ENCODE data around the gene GNAS.

GNAS gene

GRCh38 chr20:58908941-58909340 is 56.4 kb downstream of the GNAS start:
- ChIA-PET CTCF (no interaction called here), POLR2A (interaction anchor here (1.7 to 1.8 kb wide), 2 partner anchors 18 to 26 kb away, joined by 4 to 11 read pairs; no protein-coding TSS in a partner anchor)
- DNase-seq (ENCODE audit: low read depth, low spot score): no peak
- no peak for TF ChIP-seq CTCF (IDR thresholded peaks at IDR 0.05; ENCODE audit: insufficient read depth, low read length, missing control alignments)
- H3K4me3 ChIP-seq (ENCODE audit: low read depth, low read length): no peak overlapping the region

GRCh38 chr20:58909585-58909984 is 57.1 kb downstream of the GNAS start:
- H3K4me3 ChIP-seq (ENCODE audit: low read depth, low read length): no peak overlapping the region
- ChIA-PET POLR2A (no interaction called here), CTCF (no interaction called here)
- no peak for DNase-seq (ENCODE audit: low read depth, low spot score)
- TF ChIP-seq CTCF (IDR thresholded peaks at IDR 0.05; ENCODE audit: insufficient read depth, low read length, missing control alignments): no peak

GRCh38 chr20:58910473-58910872 is 58.0 kb downstream of the GNAS start:
- CTCF ChIA-PET: no interaction called here
- POLR2A ChIA-PET: no interaction called here
- no peak overlapping the region for H3K4me3 ChIP-seq (ENCODE audit: low read depth, low read length)
- no peak for DNase-seq (ENCODE audit: low read depth, low spot score)
- no peak for TF ChIP-seq CTCF (IDR thresholded peaks at IDR 0.05; ENCODE audit: insufficient read depth, low read length, missing control alignments)

GRCh38 chr20:58911309-58911708 is 58.8 kb downstream of the GNAS start:
- DNase-seq (ENCODE audit: low read depth, low spot score): no peak
- POLR2A ChIA-PET: no interaction called here
- no peak for TF ChIP-seq CTCF (IDR thresholded peaks at IDR 0.05; ENCODE audit: insufficient read depth, low read length, missing control alignments)
- no peak overlapping the region for H3K4me3 ChIP-seq (ENCODE audit: low read depth, low read length)
- CTCF ChIA-PET: no interaction called here

GRCh38 chr20:58911970-58912369 is 59.5 kb downstream of the GNAS start:
- no peak overlapping the region for H3K4me3 ChIP-seq (ENCODE audit: low read depth, low read length)
- TF ChIP-seq CTCF (IDR thresholded peaks at IDR 0.05; ENCODE audit: insufficient read depth, low read length, missing control alignments): no peak
- no peak for DNase-seq (ENCODE audit: low read depth, low spot score)
- ChIA-PET POLR2A (no interaction called here), CTCF (interaction anchor here (1.1 to 1.4 kb wide), 2 partner anchors 12 to 310 kb away, joined by 3 to 4 read pairs; no protein-coding TSS in a partner anchor)

- TF ChIP-seq CTCF (IDR thresholded peaks at IDR 0.05; ENCODE audit: insufficient read depth, low read length, missing control alignments): no peak
- ChIA-PET CTCF (interaction anchor here (1.1 to 1.4 kb wide), 2 partner anchors 11 to 308 kb away, joined by 3 to 4 read pairs; no protein-coding TSS in a partner anchor), POLR2A (no interaction called here)
- DNase-seq (ENCODE audit: low read depth, low spot score): no peak
- no peak overlapping the region for H3K4me3 ChIP-seq (ENCODE audit: low read depth, low read length)
Measured at GRCh38 chr20:58913079-58913478, 60.6 kb downstream of the GNAS start.
